ENCODE data around the gene C22orf42.
"Not testable (repeated sequence)": the region's sequence is repeated elsewhere in the genome, so short reads cannot be mapped to it uniquely, and the experiment has no call there.

DNA sequence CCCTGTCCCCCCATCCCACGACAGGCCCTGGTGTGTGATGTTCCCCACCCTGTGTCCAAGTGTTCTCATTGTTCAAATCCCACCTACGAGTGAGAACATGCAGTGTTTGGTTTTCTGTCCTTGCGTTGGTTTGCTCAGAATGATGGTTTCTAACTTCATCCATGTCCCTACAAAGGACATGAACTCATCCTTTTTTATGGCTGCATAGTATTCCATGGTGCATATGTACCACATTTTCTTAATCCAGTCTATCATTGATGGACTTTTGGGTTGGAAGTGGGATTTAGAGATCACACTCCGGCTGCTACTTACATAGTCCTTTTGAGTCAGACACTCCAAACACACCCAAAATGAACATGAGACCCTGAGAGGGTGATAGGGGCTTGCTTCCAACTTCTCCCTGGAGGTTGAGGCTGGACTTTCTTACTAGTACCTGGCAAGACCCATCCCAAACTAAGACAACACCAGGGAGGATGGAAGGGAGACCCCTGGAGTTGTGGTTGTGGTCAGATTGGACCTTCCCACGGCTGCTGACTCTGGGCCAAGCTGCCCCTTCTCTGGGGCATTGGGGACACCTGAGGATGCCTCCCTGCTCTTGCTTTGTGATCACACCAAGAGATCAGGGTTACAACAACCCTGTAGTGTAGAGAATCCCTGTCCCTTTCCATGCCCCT is 38.6 kb upstream of the C22orf42 start:
- not testable (repeated sequence) for TF ChIP-seq CTCF, POLR2AphosphoS5, EP300 (IDR thresholded peaks at IDR 0.05)

Measured in gastroesophageal sphincter (tissue), 3 donors.